WTC11 (cell line): ENCODE results near the gene ZACN.

ENCODE experiments used
- CTCF ChIP-seq: fragments of 200-600 bp; IDR thresholded peaks from 2 replicates; pipeline ENCODE4 v1.8.0; 2022; ENCODE audit warnings: antibody characterized with exemption
- E2F1 ChIP-seq: sonication (generic); formaldehyde crosslinking; IDR thresholded peaks from 2 replicates; pipeline ENCODE4 v1.8.0; 2022; ENCODE audit warnings: mild to moderate bottlenecking, missing genetic modification reagents
- FOXK1 ChIP-seq: sonication (generic); formaldehyde crosslinking; IDR thresholded peaks from 2 replicates; pipeline ENCODE4 v1.8.0; 2022; ENCODE audit warnings: mild to moderate bottlenecking, moderate library complexity, missing genetic modification reagents
- FOXP1 ChIP-seq: sonication (generic); formaldehyde crosslinking; IDR thresholded peaks from 2 replicates; pipeline ENCODE4 v1.8.0; 2022; ENCODE audit warnings: missing genetic modification reagents, mild to moderate bottlenecking, moderate library complexity, borderline replicate concordance
- MAX ChIP-seq: sonication (generic); formaldehyde crosslinking; IDR thresholded peaks from 2 replicates; pipeline ENCODE4 v1.8.0; 2022; ENCODE audit warnings: mild to moderate bottlenecking, missing genetic modification reagents
- TCF7 ChIP-seq: sonication (generic); formaldehyde crosslinking; IDR thresholded peaks from 2 replicates; pipeline ENCODE4 v1.8.0; 2022; ENCODE audit warnings: mild to moderate bottlenecking, low read depth, missing genetic modification reagents, moderate library complexity
- USF1 ChIP-seq: sonication (generic); formaldehyde crosslinking; IDR thresholded peaks from 2 replicates; pipeline ENCODE4 v1.8.0; 2022; ENCODE audit warnings: mild to moderate bottlenecking, missing genetic modification reagents

- TF ChIP-seq MAX, result peak; percentile 75
- TF ChIP-seq E2F1, result no peak
- TF ChIP-seq CTCF, result no peak
- TF ChIP-seq FOXP1, result peak; percentile 80; the same call in 1 of the 2 replicates
- TF ChIP-seq USF1 (CRISPR knock-in tag), result no peak
- TF ChIP-seq TCF7 (CRISPR knock-in tag), result no peak
- TF ChIP-seq FOXK1 (CRISPR knock-in tag), result no peak
Observed at GRCh38 chr17:76076765-76077583, 2.0 kb upstream of the ZACN start.
